Upper lobe of left lung (tissue), 6 donors: ENCODE data around the gene CYP27C1. TPM values are rescaled to one million over a fixed set of nuclear protein-coding genes. Genes with fewer than 3 reads are reported as not detected.

Experiments used
- ATAC-seq, 2 donors: fragments of 200-7000 bp; cut with Tn5 transposase; one replicate each; pipeline ENCODE4 v1.9.1; 2022; ENCODE audit warnings: mild to moderate bottlenecking in 2 of 2, moderate library complexity in 2 of 2; ENCODE audit not compliant: low FRiP score in 2 of 2
- DNase-seq, 2 donors: peaks; one replicate each; pipeline ENCODE4 v3.0.0-alpha.2; 2019 to 2020
- H3K27ac ChIP-seq, 4 donors: fragments of 200-600 bp; sonication (generic); one replicate each; pipeline ENCODE4 v1.5.1; 2016 to 2019
- H3K27me3 ChIP-seq, 4 donors: fragments of 200-600 bp; sonication (generic); one replicate each; pipeline ENCODE4 v1.5.1; 2017 to 2019
- H3K36me3 ChIP-seq, 4 donors: fragments of 200-600 bp; sonication (generic); one replicate each; pipeline ENCODE4 v1.5.1; 2016 to 2019
- H3K4me1 ChIP-seq, 4 donors: fragments of 200-600 bp; sonication (generic); one replicate each; pipeline ENCODE4 v1.5.1; 2018 to 2019
- H3K4me3 ChIP-seq, 4 donors: fragments of 200-600 bp; sonication (generic); one replicate each; pipeline ENCODE4 v1.5.1; 2017 to 2019; ENCODE audit warnings: mild to moderate bottlenecking in 2 of 4, moderate library complexity in 1 of 4
- H3K9me3 ChIP-seq, 4 donors: fragments of 200-600 bp; sonication (generic); one replicate each; pipeline ENCODE4 v1.5.1; 2018 to 2019
- EP300 ChIP-seq, 4 donors: sonication (generic); formaldehyde crosslinking; IDR thresholded peaks; one replicate each; pipeline ENCODE4 v1.5.1; 2017; ENCODE audit warnings: antibody characterized with exemption in 4 of 4, control low read depth in 2 of 4
- POLR2A ChIP-seq, 4 donors: fragments of 450-650 bp; IDR thresholded peaks; one replicate each; pipeline ENCODE4 v1.5.1; 2016 to 2017; ENCODE audit warnings: antibody characterized with exemption in 4 of 4, mild to moderate bottlenecking in 2 of 4
- POLR2AphosphoS5 ChIP-seq, 2 donors: sonication (generic); formaldehyde crosslinking; IDR thresholded peaks; one replicate each; pipeline ENCODE4 v1.5.1; 2017; ENCODE audit warnings: antibody characterized with exemption in 2 of 2
- WGBS, 2 donors: methylation state at CpG; one replicate each; pipeline ENCODE4 v1.1.5; 2017 to 2018; 5-methylcytosine and 5-hydroxymethylcytosine counted together
- total RNA-seq, 6 donors: library from RNA; depleted of rRNA in 4 of 6; stranded (reverse); fragments of >200 nt in 4 of 6; gene quantifications; one replicate each; pipeline versions ENCODE4 v1.1.0 to v1.2.1, GENCODE V29; 2016 to 2021
- TF ChIP-seq, protein P1 (sequence below), 6 experiments: fragments of 450-650 bp in 4 of 6; fragments of 200-600 bp in 2 of 6; sonication (generic) in 2 of 6; IDR thresholded peaks; one replicate each; pipeline ENCODE4 v1.5.1; 2016 to 2019; ENCODE audit warnings: antibody characterized with exemption in 6 of 6
- donor health status: DM: no; HTN: no; CAD: no; lungs with moderate emphysema.
- donor health status: DM: no; HTN: yes; CAD: no; lungs with severe emphysema.

The CYP27C1 gene
- total RNA-seq, 6 donors from 2014 or later = 0.11 to 0.39 (median 0.14) TPM; not detected in 2

DNA sequence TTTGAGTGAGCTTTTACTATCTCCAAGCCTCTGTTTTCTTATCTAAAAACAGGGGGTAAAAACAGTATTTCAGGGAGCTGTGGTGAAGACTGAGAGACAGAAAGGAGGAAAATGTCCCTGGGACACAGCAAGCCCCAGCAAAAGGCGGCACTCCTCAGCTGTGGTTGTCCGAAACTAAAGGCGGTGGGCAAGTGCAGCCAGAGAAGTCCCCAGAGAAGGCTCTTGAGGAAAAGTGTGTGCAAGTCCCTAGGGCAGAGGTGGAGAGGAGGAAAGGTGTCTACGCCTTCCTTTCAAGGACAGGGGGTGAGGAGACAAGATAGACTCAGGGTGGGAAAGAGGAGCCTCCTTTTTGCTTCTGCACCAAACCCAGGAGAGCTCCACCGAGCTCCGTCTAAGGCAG is 45.5 kb downstream of the CYP27C1 start:
- H3K27ac ChIP-seq = no peak overlapping the region

DNA sequence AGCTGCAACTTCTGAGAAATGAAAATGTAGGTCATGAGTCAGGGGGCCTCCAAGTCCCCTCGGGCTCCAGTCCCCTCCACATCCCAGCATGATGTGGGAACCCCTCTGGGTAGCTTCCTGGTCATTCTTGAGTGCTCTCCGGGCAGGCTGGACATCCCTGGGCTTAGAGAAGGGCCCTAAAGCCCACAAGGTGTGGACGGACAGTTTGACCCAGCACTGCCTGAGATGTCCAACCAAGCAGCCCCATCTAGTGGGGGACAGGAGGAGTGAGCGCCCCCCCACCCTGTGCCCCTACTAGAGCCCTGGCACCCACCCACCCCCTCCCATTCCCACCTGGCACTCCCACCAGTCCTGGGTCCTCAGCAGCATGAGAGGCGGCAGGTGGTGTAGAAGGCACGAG is 46.0 kb downstream of the CYP27C1 start:
- Histone ChIP-seq H3K4me3 (no peak overlapping the region), H3K4me1 (peaks cover 3 to 12% (median 6%) of the 10 kb centered on the region in 4 donors), H3K27me3 (no peaks in the 10 kb centered on the region), H3K36me3 (no peaks in the 10 kb centered on the region), H3K27ac (no peak overlapping the region), H3K9me3 (no peaks in the 10 kb centered on the region)
- peak in 1 of 2 donors; percentile 50 for ATAC-seq
- 36 to 70% methylated on average over 4 to 6 of the region's 6 CpGs for WGBS, 2 donors
- TF ChIP-seq EP300 (IDR thresholded peaks at IDR 0.05) (no peak), POLR2AphosphoS5 (IDR thresholded peaks at IDR 0.05) (no peak), POLR2A (IDR thresholded peaks at IDR 0.05) (no peak)
- DNase-seq = peak in 1 of 2 donors; percentile 13

More for the DNA sequence above, 45.5 kb downstream of the CYP27C1 start:
- DNase-seq = no peak
- 88 to 96% methylated on average over 4 to 6 of the region's 6 CpGs for WGBS, 2 donors
- no peak overlapping the region for H3K4me3 ChIP-seq
- TF ChIP-seq EP300 (IDR thresholded peaks at IDR 0.05) = no peak
- no peak for TF ChIP-seq POLR2AphosphoS5 (IDR thresholded peaks at IDR 0.05)
- TF ChIP-seq, protein P1, sequence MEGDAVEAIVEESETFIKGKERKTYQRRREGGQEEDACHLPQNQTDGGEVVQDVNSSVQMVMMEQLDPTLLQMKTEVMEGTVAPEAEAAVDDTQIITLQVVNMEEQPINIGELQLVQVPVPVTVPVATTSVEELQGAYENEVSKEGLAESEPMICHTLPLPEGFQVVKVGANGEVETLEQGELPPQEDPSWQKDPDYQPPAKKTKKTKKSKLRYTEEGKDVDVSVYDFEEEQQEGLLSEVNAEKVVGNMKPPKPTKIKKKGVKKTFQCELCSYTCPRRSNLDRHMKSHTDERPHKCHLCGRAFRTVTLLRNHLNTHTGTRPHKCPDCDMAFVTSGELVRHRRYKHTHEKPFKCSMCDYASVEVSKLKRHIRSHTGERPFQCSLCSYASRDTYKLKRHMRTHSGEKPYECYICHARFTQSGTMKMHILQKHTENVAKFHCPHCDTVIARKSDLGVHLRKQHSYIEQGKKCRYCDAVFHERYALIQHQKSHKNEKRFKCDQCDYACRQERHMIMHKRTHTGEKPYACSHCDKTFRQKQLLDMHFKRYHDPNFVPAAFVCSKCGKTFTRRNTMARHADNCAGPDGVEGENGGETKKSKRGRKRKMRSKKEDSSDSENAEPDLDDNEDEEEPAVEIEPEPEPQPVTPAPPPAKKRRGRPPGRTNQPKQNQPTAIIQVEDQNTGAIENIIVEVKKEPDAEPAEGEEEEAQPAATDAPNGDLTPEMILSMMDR (IDR thresholded peaks at IDR 0.05) = no peak
- no peak for TF ChIP-seq POLR2A (IDR thresholded peaks at IDR 0.05)
- H3K4me1 ChIP-seq = peaks cover 3 to 12% (median 6%) of the 10 kb centered on the region in 4 donors
- H3K27me3 ChIP-seq = no peaks in the 10 kb centered on the region
- no peak for ATAC-seq
- H3K9me3 ChIP-seq = no peaks in the 10 kb centered on the region
- no peaks in the 10 kb centered on the region for H3K36me3 ChIP-seq

DNA sequence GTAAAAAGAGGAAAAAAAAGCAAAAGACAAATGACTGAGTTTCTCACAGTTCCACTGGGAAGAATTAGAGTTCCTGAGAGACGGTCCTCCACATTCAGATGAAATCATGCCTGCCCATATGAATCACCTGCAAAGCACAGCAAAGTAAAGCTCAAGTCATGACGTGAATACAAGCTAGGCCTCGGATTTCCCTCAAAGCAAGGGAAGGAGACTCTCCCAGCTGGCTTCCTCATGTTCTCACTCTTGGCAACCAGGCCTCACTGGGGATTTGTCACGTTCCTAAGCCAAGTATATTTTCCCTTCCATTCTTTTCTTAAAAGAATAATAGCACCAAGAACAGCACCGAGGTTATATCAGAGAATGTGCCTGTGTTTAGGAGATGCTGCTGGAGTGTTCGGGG is 47.0 kb downstream of the CYP27C1 start:
- no peaks in the 10 kb centered on the region for H3K9me3 ChIP-seq
- H3K27me3 ChIP-seq = no peaks in the 10 kb centered on the region
- no peak for TF ChIP-seq POLR2AphosphoS5 (IDR thresholded peaks at IDR 0.05)
- no peak for TF ChIP-seq EP300 (IDR thresholded peaks at IDR 0.05)
- TF ChIP-seq, protein P1 (IDR thresholded peaks at IDR 0.05) = no peak
- TF ChIP-seq POLR2A (IDR thresholded peaks at IDR 0.05) = no peak
- no peak overlapping the region for H3K4me3 ChIP-seq
- H3K4me1 ChIP-seq = peaks cover 3 to 12% (median 6%) of the 10 kb centered on the region in 4 donors
- 56 to 66% methylated on average over 6 of the region's 6 CpGs for WGBS, 2 donors
- ATAC-seq (peak in 1 of 2 donors; percentile 51), DNase-seq (peak in 1 of 2 donors; percentile 10)
- H3K36me3 ChIP-seq = no peaks in the 10 kb centered on the region
- no peak overlapping the region for H3K27ac ChIP-seq

DNA sequence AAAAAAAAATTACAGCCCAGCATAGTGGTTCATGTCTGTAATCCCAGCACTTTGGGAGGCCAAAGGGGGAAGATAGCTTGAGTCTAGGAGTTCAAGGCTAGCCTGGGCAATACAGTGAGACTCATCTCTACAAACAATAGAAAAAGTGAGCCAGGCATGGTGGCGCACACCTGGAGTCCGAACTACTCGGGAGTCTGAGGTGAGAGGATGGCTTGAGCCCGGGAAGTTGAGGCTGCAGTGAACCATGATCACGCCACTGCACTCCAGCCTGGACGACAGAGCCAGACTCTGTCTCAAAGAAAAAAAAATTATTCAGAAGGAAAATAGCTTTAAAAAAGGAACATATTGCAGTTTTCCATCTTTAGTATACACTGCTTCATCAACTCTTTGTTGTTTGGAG is 47.8 kb downstream of the CYP27C1 start:
- Histone ChIP-seq H3K36me3 (no peaks in the 10 kb centered on the region), H3K4me3 (no peak overlapping the region), H3K9me3 (no peaks in the 10 kb centered on the region), H3K27ac (no peak overlapping the region), H3K4me1 (peaks cover 3 to 12% (median 6%) of the 10 kb centered on the region in 4 donors), H3K27me3 (no peaks in the 10 kb centered on the region)
- TF ChIP-seq, protein P1 (IDR thresholded peaks at IDR 0.05) = no peak
- TF ChIP-seq EP300 (IDR thresholded peaks at IDR 0.05) (no peak), POLR2AphosphoS5 (IDR thresholded peaks at IDR 0.05) (no peak), POLR2A (IDR thresholded peaks at IDR 0.05) (no peak)
- no peak for DNase-seq
- ATAC-seq = no peak
- WGBS, 2 donors = 93 to 96% methylated on average over 6 of the region's 6 CpGs

DNA sequence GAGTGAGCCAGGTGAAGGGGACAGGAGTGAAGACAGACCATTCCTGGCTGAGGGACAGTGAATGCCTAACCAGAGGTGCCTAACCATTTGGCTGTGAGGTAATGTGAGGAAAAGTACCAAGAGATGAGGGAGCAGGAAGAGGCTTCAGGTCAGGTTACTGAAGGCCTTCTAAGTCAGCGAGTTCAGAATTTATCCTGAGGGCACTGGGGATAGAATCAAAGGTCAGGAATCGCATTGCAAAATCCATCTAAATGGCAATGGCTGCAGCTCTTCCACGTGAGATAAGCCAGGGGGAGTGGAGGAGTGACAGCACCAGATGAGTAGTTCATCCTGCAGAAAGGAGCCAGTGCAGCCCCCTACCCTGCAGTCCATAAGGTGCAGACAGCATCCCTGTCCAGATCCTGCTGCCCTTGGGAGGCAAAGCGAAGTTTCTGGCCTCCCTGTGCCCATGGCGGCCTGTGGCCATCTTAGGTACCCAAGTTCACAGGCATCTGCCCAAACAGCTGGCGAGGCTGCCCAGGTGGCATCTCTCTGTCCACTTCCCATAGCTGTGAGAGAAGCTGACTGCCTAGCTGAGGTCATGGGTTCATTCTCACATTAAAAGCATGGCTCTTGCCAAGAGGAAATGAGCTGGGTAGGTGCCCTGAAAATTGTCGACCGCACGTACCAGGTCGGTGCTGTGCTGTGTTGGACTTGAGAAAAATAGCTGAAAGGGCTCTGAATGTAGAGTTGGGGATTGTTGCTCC is 49.5 kb downstream of the CYP27C1 start:
- Histone ChIP-seq H3K4me3 (no peak overlapping the region), H3K27ac (no peak overlapping the region), H3K4me1 (peaks cover 0 to 5% (median 1%) of the 10 kb centered on the region in 4 donors), H3K36me3 (no peaks in the 10 kb centered on the region), H3K9me3 (no peaks in the 10 kb centered on the region), H3K27me3 (no peaks in the 10 kb centered on the region)
- 79 to 83% methylated on average over 7 to 10 of the region's 10 CpGs for WGBS, 2 donors
- TF ChIP-seq, protein P1 (IDR thresholded peaks at IDR 0.05) = no peak
- TF ChIP-seq EP300 (IDR thresholded peaks at IDR 0.05) (no peak), POLR2AphosphoS5 (IDR thresholded peaks at IDR 0.05) (no peak), POLR2A (IDR thresholded peaks at IDR 0.05) (no peak)
- DNase-seq (no peak), ATAC-seq (no peak)
